B cell (primary cell): ENCODE measurements around the gene CAPN3.

Source experiments
- CTCF ChIP-seq: fragments of 200-600 bp; IDR thresholded peaks from one replicate; pipeline ENCODE4 v1.8.0; 2022; ENCODE audit warnings: antibody characterized with exemption, mild to moderate bottlenecking
- EZH2 ChIP-seq: IDR thresholded peaks from 2 replicates; pipeline ENCODE4 v1.6.1; 2012; ENCODE audit warnings: borderline replicate concordance, low read depth, mild to moderate bottlenecking, moderate library complexity, low read length; ENCODE audit not compliant: insufficient read depth, poor library complexity, severe bottlenecking

- TF ChIP-seq CTCF: no peak
- no peak for TF ChIP-seq EZH2
These were observed 24.2 kb upstream of the CAPN3 start for GRCh38 chr15:42335074-42335473.
